H1 (cell line): ENCODE data around the gene LBHD1. TPM values are rescaled to one million over a fixed set of nuclear protein-coding genes. Genes with fewer than 3 reads are reported as not detected.

Source experiments
- CTCF ChIA-PET: fragments of 300-600 bp; sonication (Branson Sonifier 250); formaldehyde crosslinking; loops from one replicate; lab custom pipeline; 2021; ENCODE audit not compliant: partially characterized antibody; lab: Charles Lee
- POLR2A ChIA-PET: fragments of 300-600 bp; sonication (Branson Sonifier 250); formaldehyde crosslinking; loops from one replicate; lab custom pipeline; 2021; ENCODE audit warnings: inconsistent platforms; ENCODE audit not compliant: partially characterized antibody; lab: Charles Lee
- DNase-seq, 2 experiments: peaks; one replicate each; pipeline versions ENCODE4 v3.0.0 to v3.0.0-alpha.2; 2010 to 2022; ENCODE audit warnings: low spot score in 2 of 2, low read depth in 1 of 2, mixed read lengths in 1 of 2
- FAIRE-seq: peaks from 2 replicates; lab custom pipeline; 2011; peaks lifted over from hg19 to GRCh38; lab: Jason Lieb, UNC
- H2AFZ ChIP-seq: 2 replicates; pipeline ENCODE4 v1.8.1; 2012; ENCODE audit warnings: low read length, inconsistent platforms
- H2AK5ac ChIP-seq: 2 replicates; pipeline ENCODE4 v1.6.1; 2013; ENCODE audit warnings: low read depth, low read length
- H2BK120ac ChIP-seq: replicated peaks from 2 replicates; pipeline ENCODE3; 2013; ENCODE audit warnings: low read depth, low read length, inconsistent platforms
- H2BK12ac ChIP-seq: 2 replicates; pipeline ENCODE4 v1.6.1; 2013; ENCODE audit warnings: low read depth, low read length
- H2BK15ac ChIP-seq: 2 replicates; pipeline ENCODE4 v1.6.1; 2013; ENCODE audit warnings: low read length
- H2BK20ac ChIP-seq: 2 replicates; pipeline ENCODE4 v1.6.1; 2013; ENCODE audit warnings: low read length
- H2BK5ac ChIP-seq: 2 replicates; pipeline ENCODE4 v1.6.1; 2013; ENCODE audit warnings: low read depth, low read length
- H3K14ac ChIP-seq: 2 replicates; pipeline ENCODE4 v1.6.1; 2013; ENCODE audit warnings: inconsistent platforms; ENCODE audit not compliant: insufficient read length
- H3K18ac ChIP-seq: 2 replicates; pipeline ENCODE4 v1.6.1; 2013; ENCODE audit warnings: low read length; ENCODE audit errors: extremely low read depth
- H3K23ac ChIP-seq: 2 replicates; pipeline ENCODE4 v1.6.1; 2013; ENCODE audit warnings: inconsistent platforms; ENCODE audit not compliant: insufficient read length
- H3K23me2 ChIP-seq: 2 replicates; pipeline ENCODE4 v1.6.1; 2013; ENCODE audit warnings: low read depth, low read length
- H3K27ac ChIP-seq: 2 replicates; pipeline ENCODE4 v1.6.1; 2011; ENCODE audit warnings: low read depth, low read length, inconsistent platforms
- H3K27me3 ChIP-seq, 4 experiments: replicated peaks in 1 of 4; 1 replicate in 1 of 4; 2 replicates in 3 of 4; pipeline versions ENCODE4 v1.6.1 to v1.8.1; 2011 to 2013; ENCODE audit warnings: low read length in 3 of 4, mild to moderate bottlenecking in 3 of 4, inconsistent platforms in 2 of 4, mixed read lengths in 2 of 4, moderate library complexity in 1 of 4; ENCODE audit not compliant: control insufficient read depth in 3 of 4, insufficient read depth in 3 of 4; ENCODE audit errors: extremely low read depth in 1 of 4
- H3K36me3 ChIP-seq, 4 experiments: 2 replicates each; pipeline versions ENCODE4 v1.6.1 to v1.8.1; 2011 to 2013; ENCODE audit warnings: mild to moderate bottlenecking in 4 of 4, low read length in 3 of 4, moderate library complexity in 2 of 4, control low read depth in 1 of 4, inconsistent platforms in 1 of 4; ENCODE audit not compliant: insufficient read depth in 4 of 4, control insufficient read depth in 2 of 4
- H3K4ac ChIP-seq: replicated peaks from 2 replicates; pipeline ENCODE3; 2013; ENCODE audit warnings: low read length, low read depth, mixed read lengths, inconsistent platforms; ENCODE audit not compliant: insufficient read length
- H3K4me1 ChIP-seq, 4 experiments: replicated peaks in 1 of 4; 1 replicate in 1 of 4; 2 replicates in 3 of 4; pipeline versions ENCODE4 v1.6.1 to v1.8.1; 2011 to 2013; ENCODE audit warnings: low read length in 3 of 4, inconsistent platforms in 2 of 4, mixed read lengths in 1 of 4; ENCODE audit not compliant: insufficient read depth in 4 of 4, control insufficient read depth in 3 of 4
- H3K4me2 ChIP-seq, 2 experiments: 2 replicates each; pipeline versions ENCODE4 v1.6.1 to v1.8.1; 2011 to 2013; ENCODE audit warnings: low read depth in 2 of 2, low read length in 2 of 2, control low read depth in 1 of 2, inconsistent platforms in 1 of 2, mild to moderate bottlenecking in 1 of 2; ENCODE audit not compliant: insufficient read depth in 1 of 2
- H3K4me3 ChIP-seq, 4 experiments: fragments of 200-600, 300-600 bp in 1 of 4; sonication (generic), shearing (Covaris generic), sonication (Bioruptor Twin) in 1 of 4; 2 replicates each; pipeline versions ENCODE4 v1.5.1 to v1.8.1; 2011 to 2016; ENCODE audit warnings: low read length in 4 of 4, low read depth in 3 of 4, control low read depth in 2 of 4, inconsistent platforms in 2 of 4, mild to moderate bottlenecking in 2 of 4, mixed read lengths in 1 of 4, moderate library complexity in 1 of 4; ENCODE audit not compliant: insufficient read depth in 2 of 4; ENCODE audit errors: extremely low read depth in 1 of 4
- H3K56ac ChIP-seq: replicated peaks from 2 replicates; pipeline ENCODE3; 2013; ENCODE audit warnings: low read depth, mild to moderate bottlenecking, mixed read lengths, low read length, inconsistent platforms; ENCODE audit not compliant: insufficient read length
- H3K79me1 ChIP-seq: 2 replicates; pipeline ENCODE4 v1.6.1; 2013; ENCODE audit warnings: low read depth, low read length, control low read depth
- H3K79me2 ChIP-seq, 2 experiments: 2 replicates each; pipeline versions ENCODE4 v1.6.1 to v1.8.1; 2012 to 2013; ENCODE audit warnings: low read length in 2 of 2, mild to moderate bottlenecking in 2 of 2, inconsistent platforms in 1 of 2; ENCODE audit not compliant: insufficient read depth in 2 of 2, control insufficient read depth in 1 of 2
- H3K9ac ChIP-seq, 4 experiments: replicated peaks in 1 of 4; 1 replicate in 1 of 4; 2 replicates in 3 of 4; pipeline versions ENCODE4 v1.6.1 to v1.8.1; 2011 to 2013; ENCODE audit warnings: low read depth in 3 of 4, low read length in 3 of 4, control low read depth in 2 of 4, mild to moderate bottlenecking in 2 of 4, moderate library complexity in 2 of 4, inconsistent platforms in 1 of 4; ENCODE audit errors: extremely low read depth in 1 of 4
- H3K9me3 ChIP-seq, 2 experiments: 2 replicates each; pipeline versions ENCODE4 v1.6.1 to v1.8.1; 2012 to 2013; ENCODE audit warnings: mild to moderate bottlenecking in 2 of 2, moderate library complexity in 2 of 2, control low read depth in 1 of 2, inconsistent platforms in 1 of 2, low read depth in 1 of 2, low read length in 1 of 2, mixed read lengths in 1 of 2; ENCODE audit not compliant: insufficient read depth in 2 of 2
- H4K20me1 ChIP-seq, 2 experiments: replicated peaks in 1 of 2; 2 replicates each; pipeline versions ENCODE3 to v1.8.1; 2011 to 2013; ENCODE audit warnings: inconsistent platforms in 2 of 2, low read length in 2 of 2, mild to moderate bottlenecking in 1 of 2; ENCODE audit not compliant: insufficient read depth in 2 of 2, control insufficient read depth in 1 of 2
- H4K5ac ChIP-seq: 2 replicates; pipeline ENCODE4 v1.6.1; 2013; ENCODE audit warnings: low read length, low read depth, mixed read lengths, inconsistent platforms; ENCODE audit not compliant: insufficient read length
- H4K8ac ChIP-seq: 2 replicates; pipeline ENCODE4 v1.8.0; 2013; ENCODE audit warnings: mild to moderate bottlenecking, moderate library complexity, low read length, inconsistent platforms; ENCODE audit not compliant: insufficient read depth; ENCODE audit errors: extremely low read depth
- H4K91ac ChIP-seq: replicated peaks from 2 replicates; pipeline ENCODE3; 2013; ENCODE audit warnings: low read length, mixed read lengths, inconsistent platforms; ENCODE audit not compliant: insufficient read length
- ASH2L ChIP-seq: fragments of 200-600, 300-600 bp; sonication (generic); IDR thresholded peaks from one replicate; pipeline ENCODE4 v1.7.1; 2017; ENCODE audit warnings: low read length
- EGR1 ChIP-seq: IDR thresholded peaks from 2 replicates; pipeline ENCODE4 v1.6.1; 2011; ENCODE audit warnings: low read depth, low read length, borderline replicate concordance
- HDAC2 ChIP-seq, 2 experiments: fragments of 300-600 bp in 1 of 2; sonication (generic) in 1 of 2; IDR thresholded peaks; 2 replicates each; pipeline ENCODE4 v1.6.1; 2011 to 2012; ENCODE audit warnings: low read depth in 2 of 2, low read length in 2 of 2, mild to moderate bottlenecking in 2 of 2, moderate library complexity in 2 of 2, borderline replicate concordance in 1 of 2, inconsistent platforms in 1 of 2
- JUN ChIP-seq: IDR thresholded peaks from 2 replicates; pipeline ENCODE4 v1.6.1; 2011; ENCODE audit warnings: low read depth, mild to moderate bottlenecking, improper control_type of control experiment, low read length
- KDM4A ChIP-seq: IDR thresholded peaks from one replicate; pipeline ENCODE4 v1.7.1; 2012; ENCODE audit warnings: low read depth, mild to moderate bottlenecking, moderate library complexity, low read length, inconsistent platforms; ENCODE audit not compliant: severe bottlenecking
- RAD21 ChIP-seq, 2 experiments: IDR thresholded peaks in 1 of 2; conservative IDR thresholded peaks in 1 of 2; 2 replicates each; pipeline ENCODE4 v1.6.1; 2011; ENCODE audit warnings: low read depth in 2 of 2, low read length in 2 of 2, improper control_type of control experiment in 1 of 2, inconsistent platforms in 1 of 2, mild to moderate bottlenecking in 1 of 2, moderate library complexity in 1 of 2
- SP2 ChIP-seq: IDR thresholded peaks from 2 replicates; pipeline ENCODE4 v1.6.1; 2012; ENCODE audit warnings: mild to moderate bottlenecking, low read length, inconsistent platforms
- SP4 ChIP-seq: IDR thresholded peaks from 2 replicates; pipeline ENCODE4 v1.6.1; 2012; ENCODE audit warnings: low read length, inconsistent platforms
- SUZ12 ChIP-seq: fragments of 200-600 bp; sonication (generic); IDR thresholded peaks from 2 replicates; pipeline ENCODE4 v1.6.1; 2012; ENCODE audit warnings: mild to moderate bottlenecking, inconsistent platforms, low read length, moderate library complexity, mixed read lengths
- ZNF274 ChIP-seq: IDR thresholded peaks from 2 replicates; pipeline ENCODE4 v1.7.0; 2012; ENCODE audit warnings: low read length, borderline replicate concordance; ENCODE audit errors: extremely low read depth
- WGBS, 2 experiments: shearing (Covaris generic) in 1 of 2; methylation state at CpG; one replicate each; pipeline versions ENCODE4 v1.1.6 to v1.1.7; 2013 to 2015; ENCODE audit warnings: low lambda C conversion rate in 2 of 2, mixed read lengths in 2 of 2, inconsistent platforms in 1 of 2, low coverage in 1 of 2, missing lambda C conversion rate in 1 of 2; ENCODE audit not compliant: insufficient replicate concordance in 2 of 2, insufficient coverage in 1 of 2, insufficient read length in 1 of 2; ENCODE audit errors: extremely low coverage in 1 of 2, missing lambda C conversion rate in 1 of 2; 5-methylcytosine and 5-hydroxymethylcytosine counted together
- polyA plus RNA-seq, 7 experiments: library from polyadenylated mRNA; depleted of rRNA in 3 of 7; stranded (reverse) in 5 of 7; unstranded in 2 of 7; fragments of >200 nt in 5 of 7; fragments of 200-250 nt in 2 of 7; gene quantifications; 1 replicate in 5 of 7; 2 replicates in 1 of 7; 4 replicates in 1 of 7; pipeline versions ENCODE4 v1.2.1 to v1.2.3, GENCODE V29; 2011 to 2013; ENCODE audit warnings: missing spikeins in 2 of 7, mixed read lengths in 2 of 7
- total RNA-seq: library from RNA; stranded (reverse); fragmentation: NEBNext Ultra II Directional; extraction: Animal tissue kit (Norgen Biotek cat#: 25700); gene quantifications from 2 replicates; pipeline ENCODE4 v1.2.1, GENCODE V29; 2021

Gene LBHD1
- total and polyA plus RNA-seq, 2 of the 8 experiments (the other 6 are each of a cell fraction or from before 2014, with no cell fraction given) = 2.3 to 5.2 TPM

DNA sequence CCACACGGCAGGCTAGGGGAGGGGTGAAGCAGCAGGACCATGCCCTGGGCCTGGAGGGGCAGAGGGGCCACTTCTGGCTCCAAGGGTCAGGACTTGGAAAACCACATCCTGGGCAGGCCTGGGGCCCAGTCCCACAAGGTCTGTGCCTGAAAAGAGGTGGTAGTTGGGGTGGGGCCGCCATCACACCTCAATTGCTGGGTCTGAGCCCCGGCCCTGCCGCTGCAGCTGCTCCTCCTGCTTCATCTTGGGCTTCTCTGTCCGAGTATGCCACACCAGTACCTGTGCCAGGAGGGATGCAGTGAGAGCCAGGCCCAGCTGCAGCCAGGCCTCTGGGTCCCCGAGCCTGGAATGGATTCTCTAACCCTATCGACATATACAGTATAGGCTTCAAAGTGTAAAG is 56.5 kb downstream of the LBHD1 start:
- no peak overlapping the region for H3K9ac ChIP-seq
- ChIA-PET CTCF (no interaction called here), POLR2A (interaction anchor here (0.9 to 15.8 kb wide), 5 partner anchors 9 to 50 kb away, joined by 3 to 235 read pairs (median 4); partner anchors contain the start of genes C11orf98, CSKMT, MTA2 and TUT1)
- no peak overlapping the region for H3K27ac ChIP-seq
- no peaks in the 10 kb centered on the region for H3K79me2 ChIP-seq
- no peak overlapping the region for H4K5ac ChIP-seq
- 97% methylated on average over 7 of the region's 7 CpGs; no CpG with 5 or more reads in 1 of the 2 experiments for WGBS, 2 experiments
- no peak overlapping the region for H3K18ac ChIP-seq
- H2BK5ac ChIP-seq = no peak overlapping the region
- H2AK5ac ChIP-seq = no peak overlapping the region
- peaks cover 8% of the 10 kb centered on the region; the same call in 1 of the 2 replicates for H3K23me2 ChIP-seq
- no peak overlapping the region for H3K56ac ChIP-seq
- H3K9me3 ChIP-seq = no peaks in the 10 kb centered on the region
- no peak for DNase-seq
- H3K36me3 ChIP-seq = no peaks in the 10 kb centered on the region; a peak in 1 of 8 replicates
- no peak overlapping the region for H4K8ac ChIP-seq
- H2BK15ac ChIP-seq = no peak overlapping the region
- H2BK20ac ChIP-seq = no peak overlapping the region
- no peak overlapping the region for H2BK120ac ChIP-seq
- no peak for FAIRE-seq
- H3K23ac ChIP-seq = no peak overlapping the region
- no peaks in the 10 kb centered on the region for H4K20me1 ChIP-seq
- H2BK12ac ChIP-seq = no peak overlapping the region
- H3K4me2 ChIP-seq = no peak overlapping the region
- no peak overlapping the region for H3K14ac ChIP-seq
- H3K4ac ChIP-seq = no peak overlapping the region
- no peak overlapping the region for H3K4me3 ChIP-seq
- no peak overlapping the region for H4K91ac ChIP-seq
- peaks cover 0 to 20% (median 12%) of the 10 kb centered on the region in 4 experiments; a peak in 6 of 7 replicates for H3K4me1 ChIP-seq
- no peaks in the 10 kb centered on the region for H3K79me1 ChIP-seq
- H2AFZ ChIP-seq = no peak overlapping the region
- peaks cover 0 to 3% (median 2%) of the 10 kb centered on the region in 4 experiments; a peak in 1 of 7 replicates for H3K27me3 ChIP-seq
- TF ChIP-seq JUN (no peak), HDAC2 (IDR thresholded peaks at IDR 0.05; ENCODE audit: borderline replicate concordance in 1 of 2, low read depth in 2 of 2, low read length in 2 of 2) (no peak), KDM4A (no peak), ASH2L (no peak), SP4 (no peak), SP2 (no peak), RAD21 (IDR thresholded peaks at IDR 0.05 in 1 of 2, conservative IDR thresholded peaks at IDR 0.05 in 1 of 2; ENCODE audit: low read depth in 2 of 2, low read length in 2 of 2) (no peak), SUZ12 (no peak), ZNF274 (no peak), EGR1 (no peak)
